HCT116 (cell line): Measurements from ENCODE around the gene SEPTIN3. TPM values are rescaled to one million over a fixed set of nuclear protein-coding genes. Genes with fewer than 3 reads are reported as not detected.

Experiments
- ATAC-seq: fragments of 200-7000 bp; cut with Tn5 transposase; 2 replicates; pipeline ENCODE4 v1.9.1; 2020; ENCODE audit warnings: mild to moderate bottlenecking, moderate library complexity
- BruUV-seq: library from RNA; stranded (reverse); fragments of 400-500 nt; replicated peaks from 2 replicates; lab custom pipeline; 2021; lab: Mats Ljungman, UMichigan
- CTCF ChIA-PET: fragments of 300-600 bp; sonication (Branson Sonifier 250); formaldehyde crosslinking; loops from one replicate; lab custom pipeline; 2021; ENCODE audit warnings: antibody characterized with exemption; lab: Charles Lee
- POLR2A ChIA-PET: fragments of 300-600, 350-600 bp; sonication (Branson Sonifier 250); formaldehyde crosslinking; loops from one replicate; lab custom pipeline; 2021; ENCODE audit warnings: antibody characterized with exemption; lab: Charles Lee
- RAD21 ChIA-PET, 2 experiments: fragments of 300-600 bp; sonication (Branson Sonifier 250); formaldehyde crosslinking; loops; one replicate each; lab custom pipeline; 2023; ENCODE audit warnings: low total read pairs in 2 of 2; ENCODE audit not compliant: uncharacterized antibody in 2 of 2, unreplicated experiment in 2 of 2, low non-redundant PET in 1 of 2; lab: Charles Lee
- DNase-seq: peaks from one replicate; pipeline ENCODE4 v3.0.0-alpha.2; 2010; ENCODE audit warnings: low read depth, low spot score
- H2AFZ ChIP-seq: fragments of 200-600 bp; shearing (Covaris generic), sonication (generic); 2 replicates; pipeline ENCODE4 v1.6.1; 2017; ENCODE audit warnings: low read depth, mixed run types, mixed read lengths, antibody characterized with exemption, low read length; ENCODE audit not compliant: poor library complexity, severe bottlenecking
- H3K27ac ChIP-seq: 2 replicates; pipeline ENCODE4 v1.5.1; 2012; ENCODE audit warnings: low read depth, low read length
- H3K27me3 ChIP-seq: fragments of 200-600 bp; sonication (generic); 2 replicates; pipeline ENCODE4 v1.6.1; 2016; ENCODE audit warnings: mixed run types, low read length, mixed read lengths; ENCODE audit not compliant: insufficient read depth
- H3K36me3 ChIP-seq, 2 experiments: fragments of 200-500 bp in 1 of 2; fragments of 200-600 bp in 1 of 2; sonication (Bioruptor generic) in 1 of 2; sonication (generic) in 1 of 2; 2 replicates each; pipeline versions ENCODE4 v1.5.1 to v1.6.1; 2014 to 2016; ENCODE audit warnings: low read length in 2 of 2, inconsistent platforms in 1 of 2, mixed read lengths in 1 of 2, mixed run types in 1 of 2; ENCODE audit not compliant: insufficient read depth in 2 of 2, control insufficient read depth in 1 of 2
- H3K4me1 ChIP-seq, 2 experiments: fragments of 200-600 bp in 1 of 2; sonication (generic) in 1 of 2; 2 replicates each; pipeline versions ENCODE4 v1.5.1 to v1.6.1; 2012 to 2017; ENCODE audit warnings: low read length in 2 of 2, inconsistent platforms in 1 of 2, mild to moderate bottlenecking in 1 of 2, mixed read lengths in 1 of 2, mixed run types in 1 of 2, moderate library complexity in 1 of 2; ENCODE audit not compliant: insufficient read depth in 2 of 2, control insufficient read depth in 1 of 2
- H3K4me2 ChIP-seq: fragments of 200-600 bp; sonication (generic); 2 replicates; pipeline ENCODE4 v1.6.1; 2017; ENCODE audit warnings: mixed run types, low read length, mixed read lengths
- H3K4me3 ChIP-seq, 2 experiments: fragments of 200-600 bp in 1 of 2; sonication (generic) in 1 of 2; replicated peaks in 1 of 2; 2 replicates each; pipeline ENCODE4 v1.5.1; 2011 to 2016; ENCODE audit warnings: low read length in 2 of 2, control low read depth in 1 of 2, low read depth in 1 of 2, mild to moderate bottlenecking in 1 of 2, mixed read lengths in 1 of 2, mixed run types in 1 of 2
- H3K79me2 ChIP-seq: fragments of 200-600 bp; sonication (generic); 2 replicates; pipeline ENCODE4 v1.6.1; 2017; ENCODE audit warnings: mild to moderate bottlenecking, mixed run types, low read length, moderate library complexity, mixed read lengths; ENCODE audit not compliant: insufficient read depth
- H3K9ac ChIP-seq: fragments of 200-600 bp; sonication (generic); 2 replicates; pipeline ENCODE4 v1.6.1; 2016; ENCODE audit warnings: low read length, mixed read lengths
- H3K9me2 ChIP-seq: fragments of 200-600 bp; sonication (generic), shearing (Covaris generic); 2 replicates; pipeline ENCODE4 v1.6.1; 2017; ENCODE audit warnings: mixed run types, mild to moderate bottlenecking, moderate library complexity; ENCODE audit not compliant: insufficient read depth
- H3K9me3 ChIP-seq, 2 experiments: fragments of 200-500 bp in 1 of 2; fragments of 200-600 bp in 1 of 2; sonication (Bioruptor generic) in 1 of 2; sonication (generic) in 1 of 2; 2 replicates each; pipeline ENCODE4 v1.6.1; 2014 to 2017; ENCODE audit warnings: low read length in 2 of 2, mixed read lengths in 2 of 2, inconsistent platforms in 1 of 2, low read depth in 1 of 2, mild to moderate bottlenecking in 1 of 2, mixed run types in 1 of 2, moderate library complexity in 1 of 2; ENCODE audit not compliant: control insufficient read depth in 1 of 2, insufficient read depth in 1 of 2
- H4K20me1 ChIP-seq: fragments of 200-600 bp; sonication (generic), shearing (Covaris generic); 2 replicates; pipeline ENCODE4 v1.6.1; 2017; ENCODE audit warnings: mixed run types, mild to moderate bottlenecking, moderate library complexity; ENCODE audit not compliant: insufficient read depth
- CBX3 ChIP-seq: IDR thresholded peaks from 2 replicates; pipeline ENCODE4 v1.6.1; 2012; ENCODE audit warnings: low read depth
- EGR1 ChIP-seq: IDR thresholded peaks from 2 replicates; pipeline ENCODE4 v1.6.1; 2012; ENCODE audit warnings: low read depth
- ELF1 ChIP-seq: IDR thresholded peaks from 2 replicates; pipeline ENCODE4 v1.6.1; 2012; ENCODE audit warnings: low read depth, borderline replicate concordance
- EZH2 ChIP-seq: fragments of 200-600 bp; sonication (generic); IDR thresholded peaks from 2 replicates; pipeline ENCODE4 v1.6.1; 2017; ENCODE audit warnings: antibody characterized with exemption, mixed run types
- FOSL1 ChIP-seq: IDR thresholded peaks from 2 replicates; pipeline ENCODE4 v1.6.1; 2012; ENCODE audit warnings: low read depth
- POLR2AphosphoS5 ChIP-seq: IDR thresholded peaks from 2 replicates; pipeline ENCODE4 v1.6.1; 2011; ENCODE audit warnings: mild to moderate bottlenecking, low read depth, low read length, moderate library complexity
- RAD21 ChIP-seq: IDR thresholded peaks from 2 replicates; pipeline ENCODE4 v1.6.1; 2012; ENCODE audit warnings: low read depth, mild to moderate bottlenecking
- SP1 ChIP-seq: IDR thresholded peaks from 2 replicates; pipeline ENCODE4 v1.6.1; 2012; ENCODE audit warnings: low read depth
- YY1 ChIP-seq: IDR thresholded peaks from 2 replicates; pipeline ENCODE4 v1.6.1; 2011; ENCODE audit warnings: low read length, low read depth, moderate library complexity, mild to moderate bottlenecking; ENCODE audit not compliant: insufficient replicate concordance; ENCODE audit errors: extremely low read depth
- intact Hi-C: fragments of 100-400 bp; cut with micrococcal nuclease; formaldehyde crosslinking; loops from 2 replicates; pipeline ENCODE4 v1.10.0; 2022
- total RNA-seq: library from RNA; stranded (reverse); gene quantifications from one replicate; pipeline ENCODE4 v1.2.1, GENCODE V29; 2021; ENCODE audit not compliant: unreplicated experiment

Gene SEPTIN3
- total RNA-seq, 1 experiment from 2014 or later, result 9.3 TPM

DNA sequence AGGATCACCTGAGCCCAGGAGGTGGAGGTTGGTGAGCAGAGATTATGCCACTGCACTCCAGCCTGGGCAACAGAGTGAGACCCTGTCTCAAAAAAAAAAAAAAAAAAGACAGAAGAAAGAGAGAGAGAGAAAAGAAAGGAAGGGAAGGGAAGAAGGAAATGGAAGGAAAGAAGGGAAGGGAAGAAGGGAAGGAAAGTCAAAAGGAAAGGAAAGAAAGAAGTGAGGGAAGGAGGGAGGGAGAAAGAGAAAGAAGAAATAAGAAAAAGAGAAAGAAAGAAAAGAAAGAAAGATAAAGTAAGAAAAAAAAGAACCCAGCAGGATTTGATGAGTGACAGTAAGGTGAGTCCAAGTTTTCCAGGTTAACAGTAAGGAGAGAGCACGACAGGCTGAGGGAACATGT lies 49.0 kb downstream of the SEPTIN3 start:
- H3K9me3 ChIP-seq, result no peaks in the 10 kb centered on the region
- ATAC-seq, result no peak
- no peak overlapping the region for H2AFZ ChIP-seq
- POLR2A ChIA-PET, result no interaction called here
- CTCF ChIA-PET, result no interaction called here
- no peak overlapping the region for H3K4me3 ChIP-seq
- H3K4me2 ChIP-seq, result no peak overlapping the region
- RAD21 ChIA-PET, result no interaction called here
- no peaks in the 10 kb centered on the region for H3K36me3 ChIP-seq
- no peak overlapping the region for H3K27ac ChIP-seq
- no peaks in the 10 kb centered on the region for H3K27me3 ChIP-seq
- H3K9ac ChIP-seq, result no peak overlapping the region
- no peaks in the 10 kb centered on the region for H3K9me2 ChIP-seq
- intact Hi-C loops, result no loop called here
- H3K4me1 ChIP-seq, result peaks cover 4 to 13% of the 10 kb centered on the region in 2 experiments; a peak in 3 of 4 replicates
- BruUV-seq, result no TSS peak
- DNase-seq, result no peak
- TF ChIP-seq ELF1 (no peak), CBX3 (no peak), EZH2 (no peak), YY1 (no peak), EGR1 (no peak), FOSL1 (no peak), SP1 (no peak), RAD21 (no peak), POLR2AphosphoS5 (no peak)
- H4K20me1 ChIP-seq, result no peaks in the 10 kb centered on the region
- no peaks in the 10 kb centered on the region for H3K79me2 ChIP-seq

Other genes with a start within 250 kb of the SEPTIN3 start
- 15.8 TPM for gene CCDC134, start 168.8 kb upstream of the SEPTIN3 start, total RNA-seq
- 129 TPM for gene SREBF2, start 136.3 kb upstream of the SEPTIN3 start, total RNA-seq
- 13.9 TPM for gene SHISA8, start 54.4 kb upstream of the SEPTIN3 start, total RNA-seq
- gene TNFRSF13C, start 42.6 kb upstream of the SEPTIN3 start, total RNA-seq, result 3.7 TPM
- 44.7 TPM for gene CENPM, start 22.3 kb upstream of the SEPTIN3 start, total RNA-seq
- gene WBP2NL, start 29.3 kb downstream of the SEPTIN3 start, total RNA-seq, result not detected
- 21.2 TPM for gene NAGA, start 101.4 kb downstream of the SEPTIN3 start, total RNA-seq
- 0.22 TPM for gene PHETA2, start 104.8 kb downstream of the SEPTIN3 start, total RNA-seq
- 51.9 TPM for gene SMDT1, start 110.3 kb downstream of the SEPTIN3 start, total RNA-seq
- 80.5 TPM for gene NDUFA6, start 121.3 kb downstream of the SEPTIN3 start, total RNA-seq
- 1.9 TPM for gene CYP2D6, start 161.4 kb downstream of the SEPTIN3 start, total RNA-seq